ENCODE data around the gene TMCC2.

TMCC2 gene

GRCh38 chr1:205241366-205242030, 13.8 kb downstream of the TMCC2 start:
- H3K4me3 ChIP-seq (ENCODE audit: severe bottlenecking), result no peak overlapping the region
- H3K27me3 ChIP-seq (ENCODE audit: insufficient read depth, poor library complexity, severe bottlenecking), result no peaks in the 10 kb centered on the region
- no peak for TF ChIP-seq CTCF (IDR thresholded peaks at IDR 0.05; ENCODE audit: poor library complexity, severe bottlenecking)
- no peaks in the 10 kb centered on the region for H3K4me1 ChIP-seq (ENCODE audit: insufficient read depth, poor library complexity, severe bottlenecking)
- H3K27ac ChIP-seq (ENCODE audit: poor library complexity, severe bottlenecking), result no peak overlapping the region
- H3K9me3 ChIP-seq (ENCODE audit: severe bottlenecking), result no peaks in the 10 kb centered on the region
- ATAC-seq (ENCODE audit: low read depth), result no peak
- no peak for DNase-seq (ENCODE audit: low spot score)
- H3K36me3 ChIP-seq (ENCODE audit: low read depth), result no peaks in the 10 kb centered on the region

GRCh38 chr1:205243350-205244191, 15.8 kb downstream of the TMCC2 start:
- ATAC-seq (ENCODE audit: low read depth), result no peak
- no peak for DNase-seq (ENCODE audit: low spot score)

GRCh38 chr1:205244384-205244783, 16.6 kb downstream of the TMCC2 start:
- H3K4me3 ChIP-seq (ENCODE audit: severe bottlenecking), result no peak overlapping the region
- H3K9me3 ChIP-seq (ENCODE audit: severe bottlenecking), result no peaks in the 10 kb centered on the region
- no peaks in the 10 kb centered on the region for H3K27me3 ChIP-seq (ENCODE audit: insufficient read depth, poor library complexity, severe bottlenecking)
- DNase-seq (ENCODE audit: low spot score) (peak; percentile 6), ATAC-seq (ENCODE audit: low read depth) (no peak)
- H3K4me1 ChIP-seq (ENCODE audit: insufficient read depth, poor library complexity, severe bottlenecking), result no peaks in the 10 kb centered on the region
- H3K36me3 ChIP-seq (ENCODE audit: low read depth), result no peaks in the 10 kb centered on the region
- no peak for TF ChIP-seq CTCF (IDR thresholded peaks at IDR 0.05; ENCODE audit: poor library complexity, severe bottlenecking)
- H3K27ac ChIP-seq (ENCODE audit: poor library complexity, severe bottlenecking), result no peak overlapping the region

More at GRCh38 chr1:205243350-205244191, 15.8 kb downstream of the TMCC2 start:
- H3K4me1 ChIP-seq (ENCODE audit: insufficient read depth, poor library complexity, severe bottlenecking), result no peaks in the 10 kb centered on the region
- no peaks in the 10 kb centered on the region for H3K9me3 ChIP-seq (ENCODE audit: severe bottlenecking)
- H3K27ac ChIP-seq (ENCODE audit: poor library complexity, severe bottlenecking), result no peak overlapping the region
- no peak overlapping the region for H3K4me3 ChIP-seq (ENCODE audit: severe bottlenecking)
- TF ChIP-seq CTCF (IDR thresholded peaks at IDR 0.05; ENCODE audit: poor library complexity, severe bottlenecking), result no peak
- no peaks in the 10 kb centered on the region for H3K27me3 ChIP-seq (ENCODE audit: insufficient read depth, poor library complexity, severe bottlenecking)
- no peaks in the 10 kb centered on the region for H3K36me3 ChIP-seq (ENCODE audit: low read depth)

GRCh38 chr1:205245096-205245495, 17.4 kb downstream of the TMCC2 start:
- Histone ChIP-seq H3K4me3 (ENCODE audit: severe bottlenecking) (no peak overlapping the region), H3K4me1 (ENCODE audit: insufficient read depth, poor library complexity, severe bottlenecking) (no peaks in the 10 kb centered on the region), H3K36me3 (ENCODE audit: low read depth) (no peaks in the 10 kb centered on the region), H3K27ac (ENCODE audit: poor library complexity, severe bottlenecking) (no peak overlapping the region), H3K27me3 (ENCODE audit: insufficient read depth, poor library complexity, severe bottlenecking) (no peaks in the 10 kb centered on the region), H3K9me3 (ENCODE audit: severe bottlenecking) (no peaks in the 10 kb centered on the region)
- DNase-seq (ENCODE audit: low spot score), result peak; percentile 15
- no peak for TF ChIP-seq CTCF (IDR thresholded peaks at IDR 0.05; ENCODE audit: poor library complexity, severe bottlenecking)
- ATAC-seq (ENCODE audit: low read depth), result no peak

Data from RWPE2 (cell line).